Body of pancreas (tissue), 4 donors: ENCODE results near the gene TFIP11. TPM values are rescaled to one million over a fixed set of nuclear protein-coding genes. Genes with fewer than 3 reads are reported as not detected.
A peak's percentile ranks its signal among the peaks of the same experiment; 100 is the strongest.

Source experiments
- ATAC-seq: fragments of 150-250 bp; one replicate; pipeline ENCODE4 v1.9.1; 2016
- DNase-seq, 4 donors: peaks; one replicate each; pipeline ENCODE4 v3.0.0-alpha.2; 2019
- H3K27ac ChIP-seq, 4 donors: fragments of 200-600 bp; sonication (generic); 1 replicate in 3 of 4; 2 replicates in 1 of 4; pipeline versions ENCODE4 v1.5.1 to v1.6.1; 2016 to 2019; ENCODE audit warnings: mild to moderate bottlenecking in 1 of 4, mixed read lengths in 1 of 4, moderate library complexity in 1 of 4
- H3K27me3 ChIP-seq, 2 donors: fragments of 200-600 bp; sonication (generic); one replicate each; pipeline ENCODE4 v1.6.0; 2016; ENCODE audit warnings: mild to moderate bottlenecking in 1 of 2
- H3K36me3 ChIP-seq, 2 donors: fragments of 200-600 bp; sonication (generic); replicated peaks in 1 of 2; 2 replicates each; pipeline ENCODE4 v1.5.1; 2016; ENCODE audit warnings: low read depth in 2 of 2; ENCODE audit not compliant: insufficient read depth in 1 of 2
- H3K4me1 ChIP-seq: fragments of 200-600 bp; sonication (generic); one replicate; pipeline ENCODE4 v1.6.0; 2016
- H3K4me3 ChIP-seq, 2 donors: fragments of 200-600 bp; sonication (generic); 1 replicate in 1 of 2; 2 replicates in 1 of 2; pipeline ENCODE4 v1.5.1; 2016 to 2019
- H3K9me3 ChIP-seq, 3 donors: fragments of 200-600 bp; sonication (generic); 1 replicate in 2 of 3; 2 replicates in 1 of 3; pipeline ENCODE4 v1.5.1; 2016
- POLR2A ChIP-seq, 3 donors: fragments of 450-650 bp; IDR thresholded peaks; one replicate each; pipeline ENCODE4 v1.6.1; 2016; ENCODE audit warnings: antibody characterized with exemption in 3 of 3, mild to moderate bottlenecking in 2 of 3
- WGBS, 2 donors: methylation state at CpG; one replicate each; pipeline ENCODE4 v1.1.5; 2017; 5-methylcytosine and 5-hydroxymethylcytosine counted together
- intact Hi-C: fragments of 100-400 bp; cut with DNase I; formaldehyde crosslinking; loops from one replicate; pipeline ENCODE4 v1.15.1; 2023
- total RNA-seq, 2 donors: library from RNA; depleted of rRNA; stranded (reverse); fragments of >200 nt; gene quantifications; one replicate each; pipeline ENCODE4 v1.1.0, GENCODE V29; 2016
- TF ChIP-seq, protein P1 (sequence below), 7 experiments: fragments of 450-650 bp in 4 of 7; fragments of 200-600 bp in 3 of 7; sonication (generic) in 3 of 7; IDR thresholded peaks; one replicate each; pipeline ENCODE4 v1.5.1; 2016 to 2019; ENCODE audit warnings: antibody characterized with exemption in 7 of 7

The TFIP11 gene
- total RNA-seq, 2 donors from 2014 or later: 26.2 to 32.3 TPM

- peak overlapping the region in 2 of 4 donors; percentile 4 to 19 for H3K27ac ChIP-seq
- peaks cover 41% of the 10 kb centered on the region for H3K4me1 ChIP-seq
These were observed 32.2 kb upstream of the TFIP11 start for GRCh38 chr22:26544489-26544888.

DNA sequence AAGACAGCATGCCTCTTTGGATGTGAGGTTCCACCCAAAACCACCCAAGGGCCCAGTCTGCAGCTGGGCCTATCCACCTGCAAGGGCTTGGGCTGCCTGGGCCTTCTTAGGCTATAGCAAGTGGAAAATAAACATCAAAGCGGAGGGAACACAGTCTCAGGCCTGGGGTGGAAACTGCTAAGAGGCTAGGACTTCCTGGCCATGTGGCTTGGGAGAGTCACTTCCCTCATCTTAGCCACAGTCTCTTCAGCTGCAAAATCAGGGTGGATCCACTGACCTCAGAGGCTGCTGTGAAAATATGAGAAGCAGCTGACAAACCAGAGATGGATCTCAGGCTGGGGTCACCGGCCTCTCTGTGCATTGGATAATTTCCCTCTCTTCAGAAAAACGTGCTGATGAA, 30.6 kb upstream of the TFIP11 start:
- DNase-seq (peak in 1 of 4 donors; percentile 35), ATAC-seq (no peak)
- Histone ChIP-seq H3K4me1 (peaks cover 47% of the 10 kb centered on the region), H3K36me3 (peaks cover 4 to 15% of the 10 kb centered on the region in 2 donors), H3K27ac (peak overlapping the region in 1 of 4 donors; percentile 14), H3K4me3 (no peak overlapping the region), H3K9me3 (no peaks in the 10 kb centered on the region), H3K27me3 (no peaks in the 10 kb centered on the region)
- 53 to 66% methylated on average over 3 of the region's 3 CpGs for WGBS, 2 donors
- intact Hi-C loops: no loop called here
- TF ChIP-seq, protein P1, sequence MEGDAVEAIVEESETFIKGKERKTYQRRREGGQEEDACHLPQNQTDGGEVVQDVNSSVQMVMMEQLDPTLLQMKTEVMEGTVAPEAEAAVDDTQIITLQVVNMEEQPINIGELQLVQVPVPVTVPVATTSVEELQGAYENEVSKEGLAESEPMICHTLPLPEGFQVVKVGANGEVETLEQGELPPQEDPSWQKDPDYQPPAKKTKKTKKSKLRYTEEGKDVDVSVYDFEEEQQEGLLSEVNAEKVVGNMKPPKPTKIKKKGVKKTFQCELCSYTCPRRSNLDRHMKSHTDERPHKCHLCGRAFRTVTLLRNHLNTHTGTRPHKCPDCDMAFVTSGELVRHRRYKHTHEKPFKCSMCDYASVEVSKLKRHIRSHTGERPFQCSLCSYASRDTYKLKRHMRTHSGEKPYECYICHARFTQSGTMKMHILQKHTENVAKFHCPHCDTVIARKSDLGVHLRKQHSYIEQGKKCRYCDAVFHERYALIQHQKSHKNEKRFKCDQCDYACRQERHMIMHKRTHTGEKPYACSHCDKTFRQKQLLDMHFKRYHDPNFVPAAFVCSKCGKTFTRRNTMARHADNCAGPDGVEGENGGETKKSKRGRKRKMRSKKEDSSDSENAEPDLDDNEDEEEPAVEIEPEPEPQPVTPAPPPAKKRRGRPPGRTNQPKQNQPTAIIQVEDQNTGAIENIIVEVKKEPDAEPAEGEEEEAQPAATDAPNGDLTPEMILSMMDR (IDR thresholded peaks at IDR 0.05): no peak
- no peak for TF ChIP-seq POLR2A (IDR thresholded peaks at IDR 0.05)

More at GRCh38 chr22:26544489-26544888, 32.2 kb upstream of the TFIP11 start:
- intact Hi-C loops: no loop called here
- DNase-seq (no peak), ATAC-seq (no peak)
- Histone ChIP-seq H3K4me3 (no peak overlapping the region), H3K9me3 (no peaks in the 10 kb centered on the region), H3K27me3 (no peaks in the 10 kb centered on the region), H3K36me3 (peaks cover 0 to 11% of the 10 kb centered on the region in 2 donors)
- TF ChIP-seq, protein P1 (IDR thresholded peaks at IDR 0.05): no peak
- TF ChIP-seq POLR2A (IDR thresholded peaks at IDR 0.05): no peak
- 100% methylated on average over 1 of the region's 1 CpG for WGBS, 2 donors

GRCh38 chr22:26541167-26541819, 29.0 kb upstream of the TFIP11 start:
- Histone ChIP-seq H3K4me3 (no peak overlapping the region), H3K27me3 (no peaks in the 10 kb centered on the region), H3K27ac (no peak overlapping the region), H3K36me3 (peaks cover 4 to 16% of the 10 kb centered on the region in 2 donors), H3K4me1 (peaks cover 49% of the 10 kb centered on the region), H3K9me3 (no peaks in the 10 kb centered on the region)
- intact Hi-C loops: no loop called here
- DNase-seq: peak in 2 of 4 donors; percentile 52 to 55
- WGBS, 2 donors: 70 to 90% methylated on average over 5 to 26 of the region's 47 CpGs
- TF ChIP-seq POLR2A (IDR thresholded peaks at IDR 0.05): no peak
- TF ChIP-seq, protein P1 (IDR thresholded peaks at IDR 0.05): no peak
- no peak for ATAC-seq

GRCh38 chr22:26540119-26540518, 27.8 kb upstream of the TFIP11 start:
- H3K4me1 ChIP-seq: peaks cover 49% of the 10 kb centered on the region
- H3K27ac ChIP-seq: no peak overlapping the region
- H3K9me3 ChIP-seq: no peaks in the 10 kb centered on the region
- 74 to 79% methylated on average over 2 of the region's 2 CpGs for WGBS, 2 donors
- H3K36me3 ChIP-seq: peaks cover 4 to 16% of the 10 kb centered on the region in 2 donors
- no peaks in the 10 kb centered on the region for H3K27me3 ChIP-seq
- no peak overlapping the region for H3K4me3 ChIP-seq
- DNase-seq: no peak
- intact Hi-C loops: no loop called here
- TF ChIP-seq, protein P1 (IDR thresholded peaks at IDR 0.05): no peak
- TF ChIP-seq POLR2A (IDR thresholded peaks at IDR 0.05): no peak
- no peak for ATAC-seq

DNA sequence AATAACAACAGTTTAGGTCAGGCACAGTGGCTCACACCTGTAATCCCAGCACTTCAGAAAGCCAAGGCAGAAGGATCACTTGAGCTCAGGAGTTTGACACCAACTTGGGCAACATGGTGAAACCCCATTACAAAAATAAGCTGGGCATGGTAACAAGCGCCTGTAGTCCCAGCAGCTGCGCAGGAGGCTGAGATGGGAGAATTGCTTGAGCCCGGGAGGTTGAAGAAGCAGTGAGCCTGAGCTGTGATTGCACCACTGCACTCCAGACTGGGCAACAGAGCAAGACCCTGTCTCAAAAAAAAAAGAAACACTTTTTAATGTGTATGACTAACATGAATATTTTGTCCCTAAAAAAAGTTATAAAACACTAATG, 24.5 kb upstream of the TFIP11 start:
- DNase-seq (no peak), ATAC-seq (no peak)
- Histone ChIP-seq H3K36me3 (peaks cover 4 to 25% of the 10 kb centered on the region in 2 donors), H3K9me3 (no peaks in the 10 kb centered on the region), H3K27me3 (no peaks in the 10 kb centered on the region), H3K27ac (peak overlapping the region in 3 of 4 donors; percentile 37 to 80 (median 42)), H3K4me1 (peaks cover 49% of the 10 kb centered on the region), H3K4me3 (no peak overlapping the region)
- WGBS, 2 donors: 90 to 94% methylated on average over 3 of the region's 3 CpGs
- TF ChIP-seq, protein P1 (IDR thresholded peaks at IDR 0.05): no peak
- no peak for TF ChIP-seq POLR2A (IDR thresholded peaks at IDR 0.05)
- intact Hi-C loops: no loop called here
